ENCODE measurements around the gene SLC8A1.

Gene SLC8A1

DNA sequence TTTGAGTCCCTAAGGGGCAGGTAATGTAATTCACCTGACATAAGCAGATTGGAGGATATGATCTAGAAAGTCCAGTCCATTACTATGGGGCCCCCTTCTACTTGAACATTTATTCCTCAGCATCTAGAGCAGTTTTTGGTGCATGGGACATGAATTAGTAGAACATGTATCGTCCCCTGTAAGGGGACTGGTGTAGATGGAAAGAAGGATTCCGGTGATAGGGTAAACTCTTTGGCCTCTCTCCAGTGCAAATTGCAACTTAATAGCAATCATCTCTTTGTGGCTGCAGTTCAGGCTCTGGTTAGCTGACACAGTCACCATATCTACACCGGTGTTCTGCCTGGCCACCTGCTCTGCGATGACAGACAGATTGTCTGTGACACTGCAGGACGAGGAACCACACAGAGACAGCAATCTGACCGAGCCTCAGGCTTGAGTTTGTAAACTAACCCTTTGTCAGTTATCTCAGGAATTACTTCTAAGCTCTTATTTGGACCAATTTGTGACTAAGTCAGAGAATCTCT lies 6.4 kb upstream of the SLC8A1 start:
- no peak for DNase-seq (ENCODE audit: low spot score)

DNA sequence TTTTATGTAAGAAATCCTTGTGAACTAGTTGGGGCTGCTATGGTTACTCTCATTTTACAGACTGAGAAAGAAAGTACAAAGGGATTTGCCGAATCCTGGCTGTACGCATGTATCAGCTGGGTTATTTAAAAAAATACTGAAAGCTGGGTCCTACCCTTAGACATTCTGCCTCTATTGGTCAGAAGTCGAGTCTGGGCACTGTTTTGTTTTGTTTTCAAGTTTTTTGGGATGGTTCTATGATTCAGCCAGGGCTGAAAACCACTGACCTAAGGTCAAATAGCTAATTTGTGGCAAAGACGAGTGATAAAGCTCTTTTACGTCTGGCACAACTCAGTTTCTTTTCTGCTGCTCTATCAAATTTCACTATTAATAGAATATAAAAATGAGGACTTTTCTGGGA lies 5.9 kb upstream of the SLC8A1 start:
- no peak for DNase-seq (ENCODE audit: low spot score)

DNA sequence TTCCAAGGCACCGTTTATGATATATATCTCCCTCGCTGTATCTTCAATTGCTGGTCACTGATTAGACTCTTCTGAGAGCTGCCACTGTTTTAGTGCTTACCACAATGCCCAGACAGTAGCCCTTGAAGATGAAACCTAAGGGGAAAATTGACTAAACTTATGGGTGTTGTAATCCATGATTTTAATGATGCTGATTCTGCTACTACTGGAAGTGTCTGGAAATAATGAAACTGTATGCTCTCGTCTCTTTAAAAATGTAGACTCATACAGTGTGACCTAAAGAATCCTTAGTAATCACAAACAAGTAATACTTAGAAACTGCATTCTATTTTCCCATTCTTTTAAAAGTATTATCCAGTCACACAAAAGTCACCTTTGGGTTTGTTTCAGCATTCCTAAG lies 5.5 kb upstream of the SLC8A1 start:
- DNase-seq (ENCODE audit: low spot score) = no peak

DNA sequence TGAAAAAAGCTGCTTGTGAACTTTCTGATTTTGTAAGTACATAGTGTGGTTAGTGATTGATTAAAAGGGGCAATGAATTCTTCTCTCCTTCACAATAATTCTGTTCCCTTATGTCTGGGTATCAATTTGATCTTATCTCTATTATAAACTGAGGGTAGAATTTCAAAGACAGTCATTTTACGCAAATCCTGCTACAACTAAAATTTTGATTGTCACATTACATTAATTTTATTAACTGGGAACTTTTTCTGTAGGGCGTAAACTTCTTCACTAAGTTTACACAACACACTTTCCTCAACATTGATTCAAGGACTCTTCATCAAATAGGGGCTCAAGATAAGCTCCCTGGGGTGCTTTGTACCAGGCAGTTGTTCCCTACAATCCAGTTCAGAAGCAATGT lies 5.0 kb upstream of the SLC8A1 start:
- DNase-seq (ENCODE audit: low spot score) = no peak

DNA sequence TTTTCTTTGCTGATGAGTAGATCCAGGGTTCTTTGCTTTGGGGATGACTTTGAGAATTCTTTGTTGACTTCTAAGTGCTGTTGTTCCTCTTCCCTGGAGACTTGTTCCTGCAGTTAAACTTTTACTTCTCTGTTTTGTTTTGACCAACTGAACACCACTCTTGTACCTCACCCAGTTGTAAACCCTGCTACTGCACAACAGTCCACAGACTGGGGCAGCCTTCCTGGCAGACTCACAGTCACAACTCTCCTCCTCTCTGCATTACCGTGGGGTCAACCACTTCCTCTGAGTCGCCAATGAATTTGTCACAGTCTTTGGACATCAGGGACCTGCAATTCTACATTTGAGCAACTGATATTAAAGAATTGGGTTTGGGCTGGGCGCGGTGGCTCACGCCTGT lies 3.8 kb upstream of the SLC8A1 start:
- no peak for DNase-seq (ENCODE audit: low spot score)

DNA sequence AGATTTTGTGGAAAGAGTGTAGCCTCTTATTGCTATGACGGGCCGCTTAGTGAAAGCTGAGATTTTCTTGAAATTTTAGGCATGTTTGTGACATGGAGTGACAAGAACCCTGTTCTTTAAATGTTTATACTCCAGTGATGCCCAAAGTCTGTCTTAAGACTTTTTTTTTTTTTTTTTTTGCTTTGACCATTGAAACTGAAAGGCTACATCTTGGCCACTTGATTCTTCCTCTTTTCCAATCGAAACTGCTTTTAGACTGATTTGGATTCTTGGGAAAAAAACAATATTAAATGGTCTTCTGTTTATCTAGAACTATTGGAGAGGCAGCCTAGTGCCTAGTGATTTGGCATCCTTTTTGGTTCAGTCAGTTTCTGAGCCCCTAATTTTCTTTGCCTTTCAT lies 2.4 kb upstream of the SLC8A1 start:
- no peak for DNase-seq (ENCODE audit: low spot score)

DNA sequence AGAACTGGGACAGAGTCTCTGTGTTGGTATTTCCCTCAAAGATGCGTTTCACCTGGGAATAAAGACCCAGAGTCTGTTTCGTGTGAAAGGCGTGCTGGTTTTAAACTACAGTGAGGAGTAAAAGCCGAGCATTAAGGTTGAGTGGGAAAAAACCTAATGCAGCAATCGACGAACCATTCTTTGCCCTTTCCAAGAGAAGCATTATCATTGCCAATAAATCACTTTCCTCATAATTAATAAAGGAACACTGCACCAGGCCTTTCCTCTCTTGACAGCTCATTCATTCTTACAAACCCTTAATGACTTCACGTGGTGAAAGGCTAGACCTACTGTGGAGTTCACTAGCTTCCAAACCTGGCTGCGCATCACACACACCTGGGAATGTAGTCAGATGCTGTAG lies 896 bp upstream of the SLC8A1 start:
- no peak for DNase-seq (ENCODE audit: low spot score)

DNA sequence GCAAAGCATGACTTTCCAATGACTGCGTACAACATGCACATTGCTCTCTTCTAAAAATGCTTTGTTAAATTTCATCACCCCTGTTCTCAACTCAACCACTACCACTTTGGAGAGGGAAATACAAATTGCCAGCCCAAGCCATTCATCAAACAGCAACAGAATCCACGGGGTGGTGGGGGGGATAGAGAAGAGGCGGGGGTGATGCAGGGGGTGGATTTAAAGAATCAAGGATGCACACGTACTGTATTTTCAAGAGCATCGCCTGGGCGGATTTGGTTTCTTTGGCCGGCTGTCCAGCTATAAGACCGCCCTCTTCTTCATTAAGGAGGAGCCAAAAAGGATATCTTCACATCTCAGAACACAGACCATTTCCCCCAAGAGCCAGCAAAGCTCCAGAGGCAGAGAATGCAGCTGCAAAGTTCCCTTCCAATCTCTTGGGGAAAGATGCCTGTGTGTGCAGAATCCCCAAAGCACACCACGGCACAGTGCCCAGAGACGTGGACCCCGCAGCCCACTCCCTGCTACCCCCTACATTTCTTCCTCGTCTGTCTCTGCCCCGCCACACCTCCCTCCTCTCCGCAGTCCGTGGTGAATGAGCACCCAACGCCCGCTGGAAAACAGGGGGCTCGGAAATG lies 977 bp downstream of the SLC8A1 start:
- DNase-seq (ENCODE audit: low spot score) = no peak

DNA sequence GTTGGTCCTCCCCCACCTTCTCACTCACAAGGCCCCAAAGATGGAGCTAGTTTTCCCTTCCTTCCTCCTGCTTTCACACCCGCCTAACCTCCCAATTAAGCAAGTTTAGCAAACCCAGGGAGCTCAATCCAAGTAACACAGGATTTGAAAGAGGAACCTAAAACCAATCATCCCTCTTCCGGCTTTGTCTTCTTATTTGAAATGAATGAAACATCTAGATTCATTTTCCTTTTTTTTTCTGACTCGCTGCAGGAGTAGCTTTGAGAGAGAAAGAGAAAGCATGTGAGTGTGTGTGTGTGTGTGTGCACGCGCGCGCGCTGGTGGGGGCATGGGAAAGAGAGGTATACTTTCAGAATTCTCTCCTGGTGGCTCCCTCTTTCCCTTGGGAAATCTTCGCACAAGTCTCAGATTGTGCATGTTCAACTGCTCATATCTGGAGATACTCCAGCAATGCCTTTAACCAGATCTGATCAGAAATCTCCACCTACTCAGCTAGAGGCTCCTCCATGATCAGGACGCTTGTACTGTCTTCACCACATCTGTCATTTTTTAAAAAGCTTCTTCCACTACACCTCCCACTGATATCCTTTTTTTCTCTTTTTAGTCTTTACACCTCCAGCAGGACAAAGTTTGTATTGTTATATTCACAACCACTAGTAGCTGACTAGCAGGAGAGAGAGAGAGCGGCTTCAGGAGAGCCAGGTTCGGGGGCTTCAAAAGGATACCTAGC lies 1.7 kb downstream of the SLC8A1 start:
- no peak for DNase-seq (ENCODE audit: low spot score)

DNA sequence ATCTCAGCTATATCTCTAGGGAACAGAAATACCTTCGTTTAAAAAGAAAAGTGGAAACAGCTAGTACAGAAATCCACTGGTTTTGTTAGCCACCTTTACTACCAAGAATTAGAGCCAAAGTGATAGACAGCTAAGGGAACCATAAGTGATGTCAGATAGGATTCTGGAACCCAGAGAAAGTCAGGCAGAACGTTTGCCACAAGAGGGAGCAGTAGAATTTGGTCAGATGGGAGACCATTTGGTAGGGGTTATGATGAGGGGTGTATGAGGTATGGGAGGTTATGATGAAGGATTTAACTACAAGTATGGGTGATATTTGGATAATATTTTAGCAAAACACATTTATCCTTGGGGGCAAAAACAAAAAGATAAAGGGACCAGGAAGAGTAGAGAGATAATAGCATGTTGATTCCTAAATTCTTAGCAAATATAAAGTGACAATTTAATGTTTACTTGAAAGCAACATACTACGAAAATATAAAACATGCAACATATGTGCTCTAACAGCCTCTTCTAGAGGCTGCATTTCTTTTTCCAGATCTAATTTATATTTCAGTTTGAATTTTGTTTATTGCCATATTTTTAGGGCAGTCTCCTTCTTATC lies 3.3 kb downstream of the SLC8A1 start:
- no peak for DNase-seq (ENCODE audit: low spot score)

DNA sequence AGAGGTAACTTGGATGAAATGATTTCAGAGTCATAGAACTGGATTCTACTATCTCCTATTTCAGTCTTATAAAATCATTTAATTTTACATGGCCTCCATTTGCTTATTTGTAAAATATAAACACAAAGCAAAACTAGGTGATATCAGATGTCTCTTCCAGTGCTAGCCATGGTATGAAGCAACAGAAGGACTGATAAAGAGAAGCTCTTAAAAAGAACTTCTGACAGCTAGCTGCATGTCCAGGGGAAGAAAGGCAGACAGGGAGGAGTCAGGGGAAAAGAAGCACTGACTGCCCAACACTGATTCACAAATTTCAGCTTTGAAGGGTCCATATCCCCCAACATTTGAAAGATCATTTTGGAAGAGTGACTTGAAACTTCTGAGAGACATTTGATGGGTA lies 6.4 kb downstream of the SLC8A1 start:
- DNase-seq (ENCODE audit: low spot score) = no peak

DNA sequence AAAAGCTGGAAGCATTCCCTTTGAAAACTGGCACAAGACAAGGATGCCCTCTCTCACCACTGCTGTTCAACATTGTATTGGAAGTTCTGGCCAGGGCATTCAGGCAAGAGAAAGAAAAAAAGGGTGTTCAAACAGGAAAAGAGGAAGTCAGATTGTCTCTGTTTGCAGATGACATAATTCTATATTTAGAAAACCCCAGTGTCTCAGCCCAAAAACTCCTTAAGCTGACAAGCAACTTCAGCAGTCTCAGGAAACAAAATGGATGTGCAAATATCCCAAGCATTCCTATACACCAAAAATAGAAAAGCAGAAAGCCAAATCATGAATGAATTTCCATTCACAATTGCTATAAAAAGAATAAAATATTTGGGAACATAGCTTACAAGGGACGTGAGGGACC lies 11.1 kb downstream of the SLC8A1 start:
- no peak for DNase-seq (ENCODE audit: low spot score)

DNA sequence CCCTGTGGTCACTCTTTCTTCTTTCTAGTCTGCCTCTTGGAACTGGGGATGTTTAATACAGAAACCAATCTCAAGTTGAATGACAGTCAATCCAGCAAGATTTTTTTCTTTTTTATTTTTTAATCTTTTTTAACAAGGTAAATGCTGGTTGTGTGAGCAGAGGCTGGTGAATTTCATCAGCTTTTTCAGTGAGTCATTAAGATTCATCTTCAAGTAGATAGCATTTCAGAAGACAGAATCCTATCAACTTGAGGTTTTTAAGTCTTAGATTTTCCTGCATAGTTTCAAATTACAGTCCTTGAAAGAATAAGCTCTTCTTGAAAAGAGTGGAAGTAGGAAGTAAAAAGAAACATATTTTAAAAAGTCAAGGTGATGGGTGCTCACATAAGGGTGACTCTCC lies 12.4 kb downstream of the SLC8A1 start:
- no peak for DNase-seq (ENCODE audit: low spot score)

DNA sequence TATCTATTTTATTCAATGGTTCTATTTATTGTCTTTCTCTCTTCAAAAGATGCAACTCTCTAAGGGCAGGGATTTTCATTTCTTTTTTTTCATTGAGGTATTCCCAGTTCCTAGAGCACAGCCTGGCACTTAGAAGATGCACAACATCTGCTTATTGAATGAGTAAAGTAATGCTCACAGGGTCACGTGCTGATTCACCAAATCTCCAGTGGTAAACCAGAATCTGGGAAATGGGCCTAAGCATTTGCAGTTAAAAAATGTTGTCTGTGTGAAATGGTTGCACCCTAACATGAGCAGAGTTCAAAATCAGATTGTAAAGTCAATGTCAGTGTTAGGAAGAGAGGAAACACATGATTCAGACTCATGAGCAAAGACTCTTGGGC lies 15.8 kb downstream of the SLC8A1 start:
- no peak for DNase-seq (ENCODE audit: low spot score)

DNA sequence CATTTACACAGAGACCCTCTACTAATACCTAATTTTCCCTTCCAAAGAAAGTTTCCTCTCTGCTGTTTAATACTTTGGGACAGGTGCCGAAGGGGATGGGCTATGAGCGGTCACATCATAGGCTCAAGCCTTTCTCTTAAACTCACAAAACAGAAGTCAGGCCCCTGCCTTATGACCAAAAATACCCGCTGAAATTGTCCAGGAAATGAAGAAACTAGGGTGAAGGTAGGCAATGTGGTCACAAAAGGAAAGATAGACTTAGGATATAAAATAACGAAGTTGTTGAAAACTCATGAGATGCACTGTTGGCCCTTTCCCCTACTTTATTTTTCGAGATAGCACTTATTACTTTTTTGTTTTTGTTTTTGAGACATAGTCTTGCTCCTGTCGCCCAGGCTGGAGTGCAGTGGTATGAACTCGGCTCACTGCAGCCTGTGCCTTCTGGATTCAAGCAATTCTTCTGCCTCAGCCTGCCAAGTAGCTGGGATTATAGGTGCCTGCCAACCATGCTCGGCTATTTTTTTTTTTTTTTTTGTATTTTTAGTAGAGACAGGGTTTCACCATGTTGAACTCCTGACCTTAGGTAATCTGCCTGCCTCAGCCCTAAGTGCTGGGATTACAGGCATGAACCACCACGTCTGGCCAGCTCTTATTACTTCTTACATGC lies 16.3 kb downstream of the SLC8A1 start:
- no peak for DNase-seq (ENCODE audit: low spot score)

DNA sequence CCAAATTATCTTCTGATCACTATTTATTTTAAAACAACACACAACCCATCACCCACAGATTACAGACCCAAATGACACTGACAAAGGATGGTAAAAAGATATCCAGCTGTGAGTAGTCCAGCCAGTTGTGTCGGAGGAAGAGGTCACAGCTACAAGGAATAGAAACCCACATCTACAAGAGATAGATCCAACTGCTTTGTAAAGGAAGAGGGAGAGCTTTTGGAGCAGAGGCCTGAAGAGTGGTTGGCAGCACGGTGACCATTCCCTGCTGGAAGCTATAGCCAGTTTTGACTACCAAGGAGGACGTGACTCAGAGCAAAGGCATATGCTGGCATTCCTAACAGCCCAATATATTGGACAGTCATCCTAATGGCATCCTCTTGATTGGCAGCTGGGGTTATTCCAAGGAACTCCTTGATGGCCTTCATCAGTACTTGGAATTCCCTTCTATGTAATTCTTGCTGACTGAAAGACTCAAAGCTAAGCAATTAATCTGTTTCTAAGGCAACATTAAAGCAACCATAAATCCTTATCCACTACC lies 17.1 kb downstream of the SLC8A1 start:
- DNase-seq (ENCODE audit: low spot score) = no peak

DNA sequence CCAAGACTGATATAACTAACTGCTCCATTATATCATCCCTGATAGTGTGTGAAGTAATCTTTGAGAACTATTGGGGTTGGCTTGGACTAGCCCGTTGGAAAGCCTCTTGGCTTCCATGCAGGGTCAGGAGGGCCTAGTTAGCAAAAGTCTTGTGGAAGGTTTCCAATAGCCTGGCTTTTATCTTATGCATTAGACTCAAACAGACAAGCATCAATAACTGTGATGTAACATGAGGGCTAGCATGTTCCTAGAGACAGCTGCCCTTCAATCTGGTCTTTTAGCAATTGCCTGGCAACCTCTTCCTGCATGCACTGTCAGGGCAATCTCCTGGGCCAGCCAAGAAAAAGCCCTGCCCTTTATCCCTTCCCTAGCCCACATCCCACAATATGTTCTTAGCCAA lies 18.2 kb downstream of the SLC8A1 start:
- DNase-seq (ENCODE audit: low spot score) = no peak

DNA sequence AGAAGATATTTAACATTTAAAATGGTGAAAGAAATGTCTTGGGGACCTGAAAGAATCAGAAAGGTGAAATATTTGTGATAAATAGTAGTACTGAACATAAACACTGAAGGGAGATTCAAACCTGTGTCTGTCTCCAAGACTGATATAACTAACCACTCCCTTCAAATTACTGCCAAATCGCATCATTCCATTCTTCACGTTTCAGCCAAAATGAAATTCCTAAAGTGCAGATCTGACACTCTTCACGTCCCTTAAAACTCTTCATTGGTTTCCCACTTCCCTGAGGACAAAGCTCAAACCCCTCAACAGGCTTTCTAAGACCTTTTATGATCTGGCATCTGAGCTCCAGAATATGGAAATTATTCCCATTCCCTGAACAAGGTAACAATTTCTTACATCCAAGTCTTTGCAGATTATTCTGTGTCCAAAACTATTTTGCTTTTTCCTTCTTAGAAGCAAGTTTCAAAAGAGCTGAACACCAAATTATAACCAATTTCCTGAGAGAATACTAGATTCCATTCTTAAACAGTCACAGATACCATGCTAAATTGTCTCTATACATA lies 18.9 kb downstream of the SLC8A1 start:
- no peak for DNase-seq (ENCODE audit: low spot score)

DNA sequence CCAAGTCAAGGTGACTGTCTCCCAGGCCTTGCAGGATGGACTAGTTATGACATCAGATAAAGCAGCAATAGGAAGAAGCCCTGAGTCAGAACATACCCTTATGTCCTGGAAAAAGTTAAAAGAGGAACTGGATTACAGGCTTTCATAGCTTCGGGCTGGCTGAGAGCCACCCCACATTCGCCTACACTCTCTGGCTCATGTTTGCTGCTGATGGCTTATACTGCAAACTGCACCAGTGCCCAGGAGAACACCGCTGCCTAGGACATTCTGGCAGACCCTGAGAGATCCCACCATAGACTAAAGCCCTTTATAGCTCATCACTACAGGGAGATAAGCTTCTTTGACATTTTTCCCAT lies 20.3 kb downstream of the SLC8A1 start:
- DNase-seq (ENCODE audit: low spot score) = no peak

DNA sequence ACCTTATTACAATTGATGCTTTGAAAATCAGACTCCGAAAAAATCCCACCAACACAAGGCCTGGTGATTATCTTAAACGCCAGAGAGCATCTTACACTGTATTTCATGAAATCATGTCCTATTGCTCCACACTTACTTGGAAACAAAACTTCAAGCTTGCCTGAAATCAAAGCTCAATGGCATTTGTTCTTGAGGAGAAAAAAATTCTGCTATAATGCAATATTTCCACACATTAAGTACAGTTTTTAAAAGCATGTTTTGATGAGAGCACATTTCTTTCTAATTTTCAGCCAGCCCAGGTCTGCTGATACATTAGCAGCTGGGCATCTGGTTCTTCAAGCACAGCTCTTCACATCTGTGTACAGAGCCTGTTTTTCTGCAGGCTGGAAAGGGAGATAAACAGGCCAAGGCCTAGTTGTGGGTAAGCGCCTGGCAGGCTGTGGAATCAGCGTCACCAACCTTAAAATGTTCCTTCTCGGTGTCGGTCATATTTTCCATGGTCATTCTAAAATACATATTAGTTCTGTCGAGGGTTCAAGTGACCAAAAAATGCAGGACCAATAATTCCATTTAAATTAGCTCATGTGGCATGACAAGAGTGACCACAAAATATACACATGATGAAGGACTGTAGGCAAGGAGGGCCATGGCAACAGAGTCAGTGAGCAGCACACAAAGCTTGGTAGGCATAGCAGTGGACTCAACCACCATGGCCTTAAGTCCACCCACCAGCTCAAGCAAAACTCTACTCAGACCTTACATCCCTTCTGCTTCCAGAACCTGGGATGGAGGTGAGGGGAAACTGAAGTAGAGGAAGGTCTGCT lies 20.9 kb downstream of the SLC8A1 start:
- no peak for DNase-seq (ENCODE audit: low spot score)

DNA sequence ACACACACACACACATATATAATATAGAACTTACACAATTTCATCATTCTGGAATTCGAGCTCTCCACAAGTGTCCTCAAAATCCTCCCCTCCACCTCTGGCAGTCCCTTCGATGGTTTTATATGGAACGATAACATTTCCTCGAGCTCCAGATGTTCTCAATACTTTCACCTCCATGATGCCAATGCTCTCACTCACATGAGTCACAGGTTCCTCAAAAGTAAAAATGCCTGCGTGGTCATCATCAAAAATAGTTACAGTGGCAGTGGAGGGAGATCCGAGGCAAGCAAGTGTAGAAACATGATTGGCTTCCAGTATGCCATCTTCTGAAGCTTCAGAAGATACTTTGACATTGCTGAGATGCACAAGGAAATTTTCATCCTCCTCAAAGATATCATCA lies 23.5 kb downstream of the SLC8A1 start:
- no peak for DNase-seq (ENCODE audit: low spot score)

All from HuH-7.5 (cell line).